ENCODE data around the gene KIAA0825. TPM values are rescaled to one million over a fixed set of nuclear protein-coding genes. Genes with fewer than 3 reads are reported as not detected.

The KIAA0825 gene
- total RNA-seq, 2 donors from 2014 or later: 4.1 to 4.3 TPM

GRCh38 chr5:94524841-94525697 is 93.3 kb downstream of the KIAA0825 start:
- ATAC-seq (ENCODE audit: insufficient number of reproducible peaks, low FRiP score, low read depth): no peak
- H3K27ac ChIP-seq: no peak overlapping the region
- no peaks in the 10 kb centered on the region for H3K36me3 ChIP-seq
- no peak for DNase-seq (ENCODE audit: low spot score)
- TF ChIP-seq CTCF (IDR thresholded peaks at IDR 0.05): no peak
- no peaks in the 10 kb centered on the region for H3K27me3 ChIP-seq (replicated peaks; ENCODE audit: insufficient read depth)
- H3K9me3 ChIP-seq: no peaks in the 10 kb centered on the region
- H3K4me3 ChIP-seq: no peak overlapping the region
- no peaks in the 10 kb centered on the region for H3K4me1 ChIP-seq (ENCODE audit: control insufficient read depth in 1 of 2, low read depth in 2 of 2)

GRCh38 chr5:94523018-94523417 is 95.4 kb downstream of the KIAA0825 start:
- no peak for TF ChIP-seq CTCF (IDR thresholded peaks at IDR 0.05)
- no peak overlapping the region for H3K4me3 ChIP-seq
- DNase-seq (ENCODE audit: low spot score) (no peak), ATAC-seq (ENCODE audit: insufficient number of reproducible peaks, low FRiP score, low read depth) (no peak)
- no peaks in the 10 kb centered on the region for H3K27me3 ChIP-seq (replicated peaks; ENCODE audit: insufficient read depth)
- H3K36me3 ChIP-seq: no peaks in the 10 kb centered on the region
- no peaks in the 10 kb centered on the region for H3K4me1 ChIP-seq (ENCODE audit: control insufficient read depth in 1 of 2, low read depth in 2 of 2)
- H3K9me3 ChIP-seq: no peaks in the 10 kb centered on the region
- H3K27ac ChIP-seq: no peak overlapping the region

- no peak for TF ChIP-seq CTCF (IDR thresholded peaks at IDR 0.05)
- no peak overlapping the region for H3K4me3 ChIP-seq
- H3K27ac ChIP-seq: no peak overlapping the region
Measured at GRCh38 chr5:94522117-94522516, 96.3 kb downstream of the KIAA0825 start.

GRCh38 chr5:94517490-94518488 is 100.6 kb downstream of the KIAA0825 start:
- no peak overlapping the region for H3K4me3 ChIP-seq
- no peak overlapping the region for H3K27ac ChIP-seq
- no peaks in the 10 kb centered on the region for H3K36me3 ChIP-seq
- H3K4me1 ChIP-seq (ENCODE audit: control insufficient read depth in 1 of 2, low read depth in 2 of 2): no peaks in the 10 kb centered on the region
- no peaks in the 10 kb centered on the region for H3K9me3 ChIP-seq
- no peaks in the 10 kb centered on the region for H3K27me3 ChIP-seq (replicated peaks; ENCODE audit: insufficient read depth)
- no peak for DNase-seq (ENCODE audit: low spot score)
- ATAC-seq (ENCODE audit: insufficient number of reproducible peaks, low FRiP score, low read depth): no peak
- TF ChIP-seq CTCF (IDR thresholded peaks at IDR 0.05): no peak

More at GRCh38 chr5:94522117-94522516, 96.3 kb downstream of the KIAA0825 start:
- no peaks in the 10 kb centered on the region for H3K36me3 ChIP-seq
- no peak for DNase-seq (ENCODE audit: low spot score)
- no peaks in the 10 kb centered on the region for H3K4me1 ChIP-seq (ENCODE audit: control insufficient read depth in 1 of 2, low read depth in 2 of 2)
- ATAC-seq (ENCODE audit: insufficient number of reproducible peaks, low FRiP score, low read depth): no peak
- no peaks in the 10 kb centered on the region for H3K27me3 ChIP-seq (replicated peaks; ENCODE audit: insufficient read depth)
- H3K9me3 ChIP-seq: no peaks in the 10 kb centered on the region

GRCh38 chr5:94516148-94516547 is 102.3 kb downstream of the KIAA0825 start:
- Histone ChIP-seq H3K9me3 (no peaks in the 10 kb centered on the region), H3K36me3 (no peaks in the 10 kb centered on the region), H3K27ac (no peak overlapping the region), H3K27me3 (replicated peaks; ENCODE audit: insufficient read depth) (no peaks in the 10 kb centered on the region), H3K4me3 (no peak overlapping the region), H3K4me1 (ENCODE audit: control insufficient read depth in 1 of 2, low read depth in 2 of 2) (no peaks in the 10 kb centered on the region)
- ATAC-seq (ENCODE audit: insufficient number of reproducible peaks, low FRiP score, low read depth) (no peak), DNase-seq (ENCODE audit: low spot score) (no peak)
- no peak for TF ChIP-seq CTCF (IDR thresholded peaks at IDR 0.05)

Measured in thoracic aorta (tissue), 2 donors.